H1 (cell line): Measurements from ENCODE around the gene RAPGEF5. TPM values are rescaled to one million over a fixed set of nuclear protein-coding genes. Genes with fewer than 3 reads are reported as not detected.
A peak's percentile ranks its signal among the peaks of the same experiment; 100 is the strongest.

Source experiments
- CTCF ChIA-PET: fragments of 300-600 bp; sonication (Branson Sonifier 250); formaldehyde crosslinking; loops from one replicate; lab custom pipeline; 2021; ENCODE audit not compliant: partially characterized antibody; lab: Charles Lee
- POLR2A ChIA-PET: fragments of 300-600 bp; sonication (Branson Sonifier 250); formaldehyde crosslinking; loops from one replicate; lab custom pipeline; 2021; ENCODE audit warnings: inconsistent platforms; ENCODE audit not compliant: partially characterized antibody; lab: Charles Lee
- DNase-seq, 2 experiments: peaks; one replicate each; pipeline versions ENCODE4 v3.0.0 to v3.0.0-alpha.2; 2010 to 2022; ENCODE audit warnings: low spot score in 2 of 2, low read depth in 1 of 2, mixed read lengths in 1 of 2
- FAIRE-seq: peaks from 2 replicates; lab custom pipeline; 2011; peaks lifted over from hg19 to GRCh38; lab: Jason Lieb, UNC
- H2AFZ ChIP-seq: 2 replicates; pipeline ENCODE4 v1.8.1; 2012; ENCODE audit warnings: low read length, inconsistent platforms
- H2AK5ac ChIP-seq: 2 replicates; pipeline ENCODE4 v1.6.1; 2013; ENCODE audit warnings: low read depth, low read length
- H2BK120ac ChIP-seq: replicated peaks from 2 replicates; pipeline ENCODE3; 2013; ENCODE audit warnings: low read depth, low read length, inconsistent platforms
- H2BK12ac ChIP-seq: 2 replicates; pipeline ENCODE4 v1.6.1; 2013; ENCODE audit warnings: low read depth, low read length
- H2BK15ac ChIP-seq: 2 replicates; pipeline ENCODE4 v1.6.1; 2013; ENCODE audit warnings: low read length
- H2BK20ac ChIP-seq: 2 replicates; pipeline ENCODE4 v1.6.1; 2013; ENCODE audit warnings: low read length
- H2BK5ac ChIP-seq: 2 replicates; pipeline ENCODE4 v1.6.1; 2013; ENCODE audit warnings: low read depth, low read length
- H3K14ac ChIP-seq: 2 replicates; pipeline ENCODE4 v1.6.1; 2013; ENCODE audit warnings: inconsistent platforms; ENCODE audit not compliant: insufficient read length
- H3K18ac ChIP-seq: 2 replicates; pipeline ENCODE4 v1.6.1; 2013; ENCODE audit warnings: low read length; ENCODE audit errors: extremely low read depth
- H3K23ac ChIP-seq: 2 replicates; pipeline ENCODE4 v1.6.1; 2013; ENCODE audit warnings: inconsistent platforms; ENCODE audit not compliant: insufficient read length
- H3K23me2 ChIP-seq: 2 replicates; pipeline ENCODE4 v1.6.1; 2013; ENCODE audit warnings: low read depth, low read length
- H3K27ac ChIP-seq: 2 replicates; pipeline ENCODE4 v1.6.1; 2011; ENCODE audit warnings: low read depth, low read length, inconsistent platforms
- H3K27me3 ChIP-seq, 4 experiments: replicated peaks in 1 of 4; 1 replicate in 1 of 4; 2 replicates in 3 of 4; pipeline versions ENCODE4 v1.6.1 to v1.8.1; 2011 to 2013; ENCODE audit warnings: low read length in 3 of 4, mild to moderate bottlenecking in 3 of 4, inconsistent platforms in 2 of 4, mixed read lengths in 2 of 4, moderate library complexity in 1 of 4; ENCODE audit not compliant: control insufficient read depth in 3 of 4, insufficient read depth in 3 of 4; ENCODE audit errors: extremely low read depth in 1 of 4
- H3K36me3 ChIP-seq, 4 experiments: 2 replicates each; pipeline versions ENCODE4 v1.6.1 to v1.8.1; 2011 to 2013; ENCODE audit warnings: mild to moderate bottlenecking in 4 of 4, low read length in 3 of 4, moderate library complexity in 2 of 4, control low read depth in 1 of 4, inconsistent platforms in 1 of 4; ENCODE audit not compliant: insufficient read depth in 4 of 4, control insufficient read depth in 2 of 4
- H3K4ac ChIP-seq: replicated peaks from 2 replicates; pipeline ENCODE3; 2013; ENCODE audit warnings: low read length, low read depth, mixed read lengths, inconsistent platforms; ENCODE audit not compliant: insufficient read length
- H3K4me1 ChIP-seq, 4 experiments: replicated peaks in 1 of 4; 1 replicate in 1 of 4; 2 replicates in 3 of 4; pipeline versions ENCODE4 v1.6.1 to v1.8.1; 2011 to 2013; ENCODE audit warnings: low read length in 3 of 4, inconsistent platforms in 2 of 4, mixed read lengths in 1 of 4; ENCODE audit not compliant: insufficient read depth in 4 of 4, control insufficient read depth in 3 of 4
- H3K4me2 ChIP-seq, 2 experiments: 2 replicates each; pipeline versions ENCODE4 v1.6.1 to v1.8.1; 2011 to 2013; ENCODE audit warnings: low read depth in 2 of 2, low read length in 2 of 2, control low read depth in 1 of 2, inconsistent platforms in 1 of 2, mild to moderate bottlenecking in 1 of 2; ENCODE audit not compliant: insufficient read depth in 1 of 2
- H3K4me3 ChIP-seq, 4 experiments: fragments of 200-600, 300-600 bp in 1 of 4; sonication (generic), shearing (Covaris generic), sonication (Bioruptor Twin) in 1 of 4; 2 replicates each; pipeline versions ENCODE4 v1.5.1 to v1.8.1; 2011 to 2016; ENCODE audit warnings: low read length in 4 of 4, low read depth in 3 of 4, control low read depth in 2 of 4, inconsistent platforms in 2 of 4, mild to moderate bottlenecking in 2 of 4, mixed read lengths in 1 of 4, moderate library complexity in 1 of 4; ENCODE audit not compliant: insufficient read depth in 2 of 4; ENCODE audit errors: extremely low read depth in 1 of 4
- H3K56ac ChIP-seq: replicated peaks from 2 replicates; pipeline ENCODE3; 2013; ENCODE audit warnings: low read depth, mild to moderate bottlenecking, mixed read lengths, low read length, inconsistent platforms; ENCODE audit not compliant: insufficient read length
- H3K79me1 ChIP-seq: 2 replicates; pipeline ENCODE4 v1.6.1; 2013; ENCODE audit warnings: low read depth, low read length, control low read depth
- H3K79me2 ChIP-seq, 2 experiments: 2 replicates each; pipeline versions ENCODE4 v1.6.1 to v1.8.1; 2012 to 2013; ENCODE audit warnings: low read length in 2 of 2, mild to moderate bottlenecking in 2 of 2, inconsistent platforms in 1 of 2; ENCODE audit not compliant: insufficient read depth in 2 of 2, control insufficient read depth in 1 of 2
- H3K9ac ChIP-seq, 4 experiments: replicated peaks in 1 of 4; 1 replicate in 1 of 4; 2 replicates in 3 of 4; pipeline versions ENCODE4 v1.6.1 to v1.8.1; 2011 to 2013; ENCODE audit warnings: low read depth in 3 of 4, low read length in 3 of 4, control low read depth in 2 of 4, mild to moderate bottlenecking in 2 of 4, moderate library complexity in 2 of 4, inconsistent platforms in 1 of 4; ENCODE audit errors: extremely low read depth in 1 of 4
- H3K9me3 ChIP-seq, 2 experiments: 2 replicates each; pipeline versions ENCODE4 v1.6.1 to v1.8.1; 2012 to 2013; ENCODE audit warnings: mild to moderate bottlenecking in 2 of 2, moderate library complexity in 2 of 2, control low read depth in 1 of 2, inconsistent platforms in 1 of 2, low read depth in 1 of 2, low read length in 1 of 2, mixed read lengths in 1 of 2; ENCODE audit not compliant: insufficient read depth in 2 of 2
- H4K20me1 ChIP-seq, 2 experiments: replicated peaks in 1 of 2; 2 replicates each; pipeline versions ENCODE3 to v1.8.1; 2011 to 2013; ENCODE audit warnings: inconsistent platforms in 2 of 2, low read length in 2 of 2, mild to moderate bottlenecking in 1 of 2; ENCODE audit not compliant: insufficient read depth in 2 of 2, control insufficient read depth in 1 of 2
- H4K5ac ChIP-seq: 2 replicates; pipeline ENCODE4 v1.6.1; 2013; ENCODE audit warnings: low read length, low read depth, mixed read lengths, inconsistent platforms; ENCODE audit not compliant: insufficient read length
- H4K8ac ChIP-seq: 2 replicates; pipeline ENCODE4 v1.8.0; 2013; ENCODE audit warnings: mild to moderate bottlenecking, moderate library complexity, low read length, inconsistent platforms; ENCODE audit not compliant: insufficient read depth; ENCODE audit errors: extremely low read depth
- H4K91ac ChIP-seq: replicated peaks from 2 replicates; pipeline ENCODE3; 2013; ENCODE audit warnings: low read length, mixed read lengths, inconsistent platforms; ENCODE audit not compliant: insufficient read length
- E2F6 ChIP-seq: IDR thresholded peaks from 2 replicates; pipeline ENCODE4 v1.6.1; 2012; ENCODE audit warnings: inconsistent platforms
- KDM1A ChIP-seq: fragments of 200-600, 300-600 bp; sonication (generic); IDR thresholded peaks from 2 replicates; pipeline ENCODE4 v1.7.1; 2016; ENCODE audit warnings: mild to moderate bottlenecking, low read length, borderline replicate concordance
- KDM4A ChIP-seq: IDR thresholded peaks from one replicate; pipeline ENCODE4 v1.7.1; 2012; ENCODE audit warnings: low read depth, mild to moderate bottlenecking, moderate library complexity, low read length, inconsistent platforms; ENCODE audit not compliant: severe bottlenecking
- RAD21 ChIP-seq, 2 experiments: IDR thresholded peaks in 1 of 2; conservative IDR thresholded peaks in 1 of 2; 2 replicates each; pipeline ENCODE4 v1.6.1; 2011; ENCODE audit warnings: low read depth in 2 of 2, low read length in 2 of 2, improper control_type of control experiment in 1 of 2, inconsistent platforms in 1 of 2, mild to moderate bottlenecking in 1 of 2, moderate library complexity in 1 of 2
- SIX5 ChIP-seq: IDR thresholded peaks from 2 replicates; pipeline ENCODE4 v1.6.1; 2011; ENCODE audit warnings: mild to moderate bottlenecking, low read depth, low read length
- WGBS, 2 experiments: shearing (Covaris generic) in 1 of 2; methylation state at CpG; one replicate each; pipeline versions ENCODE4 v1.1.6 to v1.1.7; 2013 to 2015; ENCODE audit warnings: low lambda C conversion rate in 2 of 2, mixed read lengths in 2 of 2, inconsistent platforms in 1 of 2, low coverage in 1 of 2, missing lambda C conversion rate in 1 of 2; ENCODE audit not compliant: insufficient replicate concordance in 2 of 2, insufficient coverage in 1 of 2, insufficient read length in 1 of 2; ENCODE audit errors: extremely low coverage in 1 of 2, missing lambda C conversion rate in 1 of 2; 5-methylcytosine and 5-hydroxymethylcytosine counted together
- polyA plus RNA-seq, 7 experiments: library from polyadenylated mRNA; depleted of rRNA in 3 of 7; stranded (reverse) in 5 of 7; unstranded in 2 of 7; fragments of >200 nt in 5 of 7; fragments of 200-250 nt in 2 of 7; gene quantifications; 1 replicate in 5 of 7; 2 replicates in 1 of 7; 4 replicates in 1 of 7; pipeline versions ENCODE4 v1.2.1 to v1.2.3, GENCODE V29; 2011 to 2013; ENCODE audit warnings: missing spikeins in 2 of 7, mixed read lengths in 2 of 7
- total RNA-seq: library from RNA; stranded (reverse); fragmentation: NEBNext Ultra II Directional; extraction: Animal tissue kit (Norgen Biotek cat#: 25700); gene quantifications from 2 replicates; pipeline ENCODE4 v1.2.1, GENCODE V29; 2021
- TF ChIP-seq, protein P1 (sequence below): IDR thresholded peaks from 2 replicates; pipeline ENCODE4 v1.6.1; 2012; ENCODE audit warnings: inconsistent platforms

RAPGEF5 gene
- total and polyA plus RNA-seq, 2 of the 8 experiments (the other 6 are each of a cell fraction or from before 2014, with no cell fraction given): 4.4 to 22.9 TPM

DNA sequence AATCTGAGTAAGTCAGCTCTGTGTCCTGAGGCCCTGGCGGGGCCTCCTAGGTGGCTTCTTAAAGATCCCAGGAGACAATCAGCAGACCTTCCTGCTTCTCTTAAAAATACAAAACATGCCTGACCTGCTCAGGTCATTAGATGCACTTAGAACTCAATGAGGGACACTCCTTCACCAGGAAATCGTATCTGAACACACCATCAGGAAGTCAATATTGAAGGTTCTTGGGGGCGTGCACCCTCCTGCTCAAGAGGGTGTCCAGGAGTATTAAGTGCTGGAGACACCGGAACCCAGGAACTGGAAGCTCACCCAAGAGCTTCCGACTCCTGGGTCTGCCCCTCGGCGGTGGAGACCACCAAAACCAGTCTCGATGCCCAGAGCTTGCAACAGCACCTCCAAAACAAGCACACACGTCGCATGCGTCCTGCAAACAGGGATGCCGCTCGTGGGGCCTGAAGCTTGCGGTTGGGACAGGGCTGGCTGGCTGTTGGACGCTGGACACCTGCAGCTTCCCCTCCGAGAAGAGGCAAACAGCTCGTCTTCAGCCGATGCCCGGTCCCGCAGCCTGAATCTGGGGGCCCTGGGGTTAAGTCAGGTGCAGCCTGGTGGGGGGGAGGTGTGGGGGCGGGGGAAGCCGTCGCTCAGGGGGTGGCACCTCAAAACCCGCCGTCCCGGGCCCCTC lies 803 bp downstream of the RAPGEF5 start:
- CTCF ChIA-PET: interaction anchor here (0.6 to 1.6 kb wide), 6 partner anchors 9 to 250 kb away, joined by 3 to 7 read pairs (median 4); no protein-coding TSS in a partner anchor

More for the DNA sequence above, 803 bp downstream of the RAPGEF5 start:
- Histone ChIP-seq H4K8ac (no peak overlapping the region; the same call in 1 of the 2 replicates), H4K20me1 (no peaks in the 10 kb centered on the region), H2BK5ac (no peak overlapping the region; the same call in 1 of the 2 replicates), H3K79me2 (peaks cover 6 to 52% of the 10 kb centered on the region in 2 experiments), H3K27ac (no peak overlapping the region), H3K4me2 (peak overlapping the region; percentile 75 to 79), H3K9ac (peak overlapping the region in 3 of 4 experiments; percentile 21 to 73 (median 45); a peak in 1 of 7 replicates), H3K23ac (no peak overlapping the region), H3K18ac (no peak overlapping the region; the same call in 1 of the 2 replicates), H3K36me3 (peaks cover 0 to 8% (median 2%) of the 10 kb centered on the region in 4 experiments; a peak in 2 of 8 replicates), H2BK120ac (no peak overlapping the region), H4K91ac (no peak overlapping the region), H3K23me2 (peaks cover 7% of the 10 kb centered on the region; the same call in 1 of the 2 replicates), H2BK12ac (no peak overlapping the region; the same call in 1 of the 2 replicates), H3K4me1 (peaks cover 0 to 15% (median 9%) of the 10 kb centered on the region in 4 experiments; a peak in 4 of 7 replicates), H3K4ac (no peak overlapping the region), H3K9me3 (peaks cover 0 to 3% of the 10 kb centered on the region in 2 experiments; a peak in 1 of 4 replicates), H3K79me1 (no peaks in the 10 kb centered on the region), H2BK20ac (no peak overlapping the region), H3K4me3 (peak overlapping the region; percentile 56 to 75 (median 66)), H2AFZ (no peak overlapping the region), H3K27me3 (peaks cover 0 to 14% (median 7%) of the 10 kb centered on the region in 4 experiments; a peak in 5 of 7 replicates), H3K56ac (no peak overlapping the region), H4K5ac (no peak overlapping the region), H3K14ac (no peak overlapping the region), H2AK5ac (no peak overlapping the region), H2BK15ac (no peak overlapping the region)
- TF ChIP-seq E2F6 (peak; percentile 23; the same call in 1 of the 2 replicates), KDM4A (peak; percentile 8), KDM1A (no peak), SIX5 (no peak), RAD21 (IDR thresholded peaks at IDR 0.05 in 1 of 2, conservative IDR thresholded peaks at IDR 0.05 in 1 of 2; ENCODE audit: low read depth in 2 of 2, low read length in 2 of 2) (no peak)
- TF ChIP-seq, protein P1, sequence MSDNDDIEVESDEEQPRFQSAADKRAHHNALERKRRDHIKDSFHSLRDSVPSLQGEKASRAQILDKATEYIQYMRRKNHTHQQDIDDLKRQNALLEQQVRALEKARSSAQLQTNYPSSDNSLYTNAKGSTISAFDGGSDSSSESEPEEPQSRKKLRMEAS: peak; percentile 37; the same call in 1 of the 2 replicates
- 27% methylated on average over 19 of the region's 26 CpGs; no CpG with 5 or more reads in 1 of the 2 experiments for WGBS, 2 experiments
- peak in 1 of 2 experiments; percentile 64 for DNase-seq
- POLR2A ChIA-PET: interaction anchor here (0.7 to 1.0 kb wide), 3 partner anchors 9 to 21 kb away, joined by 3 read pairs; no protein-coding TSS in a partner anchor
- no peak for FAIRE-seq
